ENCODE data around the gene RAB3C. TPM values are rescaled to one million over a fixed set of nuclear protein-coding genes. Genes with fewer than 3 reads are reported as not detected.

RAB3C gene
- total RNA-seq, 1 experiment from 2014 or later, result not detected

DNA sequence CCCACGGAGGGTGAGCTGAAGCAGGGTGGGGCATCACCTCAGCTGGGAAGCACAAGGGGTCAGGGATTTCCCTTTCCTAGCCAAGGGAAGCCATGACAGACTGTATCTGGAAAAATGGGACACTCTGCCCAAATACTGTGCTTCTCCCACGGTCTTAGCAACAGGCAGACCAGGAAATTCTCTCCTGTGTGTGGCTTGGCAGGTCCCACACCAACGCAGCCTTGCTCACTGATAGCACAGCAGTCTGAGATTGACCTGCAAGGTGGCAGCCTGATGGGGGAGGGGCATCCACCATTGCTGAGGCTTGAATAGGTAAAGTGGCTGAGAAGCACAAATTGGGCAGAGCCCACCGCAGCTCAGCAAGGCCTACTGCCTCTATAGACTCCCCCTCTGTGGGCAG, 23.2 kb downstream of the RAB3C start:
- peaks cover 8% of the 10 kb centered on the region for H3K9me3 Mint-ChIP-seq (ENCODE audit: unreplicated experiment)
- peaks cover 63% of the 10 kb centered on the region for H3K27me3 Mint-ChIP-seq (ENCODE audit: insufficient read depth, unreplicated experiment)
- intact Hi-C loops (cut with micrococcal nuclease), result no loop called here
- H3K4me3 Mint-ChIP-seq (ENCODE audit: unreplicated experiment), result no peak overlapping the region
- no peak for DNase-seq (ENCODE audit: unreplicated experiment)
- H3K27ac Mint-ChIP-seq (ENCODE audit: low read depth, unreplicated experiment), result no peak overlapping the region
- ChIA-PET POLR2A (no interaction called here), CTCF (interaction anchor here (0.6 to 1.0 kb wide), 2 partner anchors 105 to 174 kb away, joined by 4 read pairs; no protein-coding TSS in a partner anchor)
- TF ChIP-seq CTCF (IDR thresholded peaks at IDR 0.05; ENCODE audit: unreplicated experiment), result no peak
- BruUV-seq (replicated peaks), result no TSS peak
- H3K4me1 Mint-ChIP-seq (ENCODE audit: insufficient read depth, unreplicated experiment), result no peaks in the 10 kb centered on the region
- H3K36me3 Mint-ChIP-seq (ENCODE audit: insufficient read depth, unreplicated experiment), result peaks cover 6% of the 10 kb centered on the region

DNA sequence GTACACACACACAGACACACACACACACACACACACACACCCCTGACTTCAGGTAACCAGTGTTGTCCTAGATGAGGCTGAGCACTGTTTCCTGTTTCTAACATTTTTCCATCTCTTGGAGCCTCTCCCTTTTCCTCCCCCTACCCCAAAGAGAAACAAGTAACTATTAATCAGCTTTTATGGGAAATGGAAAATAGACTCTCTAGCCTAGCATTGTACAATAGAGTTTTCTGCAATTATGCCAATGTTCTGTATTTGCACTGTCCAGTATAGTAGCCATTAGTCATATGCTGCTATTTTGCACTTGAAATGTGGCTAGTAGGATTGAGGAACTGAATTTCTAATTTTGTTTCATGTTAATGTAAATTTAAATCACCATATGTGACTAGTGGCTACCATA, 33.1 kb downstream of the RAB3C start:
- Mint-ChIP-seq H3K36me3 (ENCODE audit: insufficient read depth, unreplicated experiment) (peaks cover 6% of the 10 kb centered on the region), H3K27me3 (ENCODE audit: insufficient read depth, unreplicated experiment) (peaks cover 89% of the 10 kb centered on the region), H3K4me3 (ENCODE audit: unreplicated experiment) (no peak overlapping the region), H3K9me3 (ENCODE audit: unreplicated experiment) (no peaks in the 10 kb centered on the region), H3K4me1 (ENCODE audit: insufficient read depth, unreplicated experiment) (no peaks in the 10 kb centered on the region), H3K27ac (ENCODE audit: low read depth, unreplicated experiment) (no peak overlapping the region)
- no TSS peak for BruUV-seq (replicated peaks)
- DNase-seq (ENCODE audit: unreplicated experiment), result no peak
- intact Hi-C loops (cut with micrococcal nuclease), result no loop called here
- CTCF ChIA-PET, result interaction anchor here (0.5 to 0.7 kb wide), 3 partner anchors 12 to 946 kb away, joined by 3 to 5 read pairs (median 4); no protein-coding TSS in a partner anchor
- POLR2A ChIA-PET, result no interaction called here
- no peak for TF ChIP-seq CTCF (IDR thresholded peaks at IDR 0.05; ENCODE audit: unreplicated experiment)

DNA sequence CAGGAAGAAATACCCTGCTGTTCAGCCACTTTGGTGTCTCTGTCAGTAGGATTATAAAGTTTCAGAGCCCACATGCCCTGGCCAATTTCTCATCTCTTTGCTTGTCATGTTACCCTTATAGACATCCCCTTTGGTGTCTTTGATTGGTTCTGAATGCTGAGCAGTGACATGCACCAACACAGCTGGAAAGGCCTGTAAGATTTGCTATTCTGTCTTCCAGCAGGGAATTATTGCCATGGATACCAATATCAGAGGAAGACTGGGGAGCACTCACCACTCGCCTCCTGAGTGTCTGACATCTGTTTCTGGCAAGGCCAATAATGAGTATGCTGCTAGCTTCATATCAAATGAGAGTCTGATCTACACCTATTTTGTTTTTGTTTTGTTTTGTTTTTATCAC, 34.4 kb downstream of the RAB3C start:
- intact Hi-C loops (cut with micrococcal nuclease), result no loop called here
- no TSS peak for BruUV-seq (replicated peaks)
- no peak for TF ChIP-seq CTCF (IDR thresholded peaks at IDR 0.05; ENCODE audit: unreplicated experiment)
- Mint-ChIP-seq H3K4me1 (ENCODE audit: insufficient read depth, unreplicated experiment) (no peaks in the 10 kb centered on the region), H3K27ac (ENCODE audit: low read depth, unreplicated experiment) (no peak overlapping the region), H3K4me3 (ENCODE audit: unreplicated experiment) (no peak overlapping the region), H3K27me3 (ENCODE audit: insufficient read depth, unreplicated experiment) (peaks cover 86% of the 10 kb centered on the region), H3K9me3 (ENCODE audit: unreplicated experiment) (no peaks in the 10 kb centered on the region), H3K36me3 (ENCODE audit: insufficient read depth, unreplicated experiment) (peaks cover 6% of the 10 kb centered on the region)
- no peak for DNase-seq (ENCODE audit: unreplicated experiment)
- ChIA-PET CTCF (interaction anchor here (0.7 kb wide), 1 partner anchor 8 kb away, joined by 3 read pairs; no protein-coding TSS in a partner anchor), POLR2A (no interaction called here)

- Mint-ChIP-seq H3K4me1 (ENCODE audit: insufficient read depth, unreplicated experiment) (no peaks in the 10 kb centered on the region), H3K36me3 (ENCODE audit: insufficient read depth, unreplicated experiment) (peaks cover 6% of the 10 kb centered on the region), H3K9me3 (ENCODE audit: unreplicated experiment) (no peaks in the 10 kb centered on the region), H3K27ac (ENCODE audit: low read depth, unreplicated experiment) (no peak overlapping the region), H3K27me3 (ENCODE audit: insufficient read depth, unreplicated experiment) (peaks cover 93% of the 10 kb centered on the region), H3K4me3 (ENCODE audit: unreplicated experiment) (no peak overlapping the region)
- no peak for TF ChIP-seq CTCF (IDR thresholded peaks at IDR 0.05; ENCODE audit: unreplicated experiment)
- POLR2A ChIA-PET, result interaction anchor here (0.7 kb wide), 1 partner anchor 12 kb away, joined by 4 read pairs; no protein-coding TSS in a partner anchor
- CTCF ChIA-PET, result interaction anchor here (0.6 kb wide), 1 partner anchor 18 kb away, joined by 3 read pairs; no protein-coding TSS in a partner anchor
- no TSS peak for BruUV-seq (replicated peaks)
- no peak for DNase-seq (ENCODE audit: unreplicated experiment)
- intact Hi-C loops (cut with micrococcal nuclease), result no loop called here
Measured at GRCh38 chr5:58620336-58620735, 37.5 kb downstream of the RAB3C start.
